ENCODE data around the gene DHRS3. TPM values are rescaled to one million over a fixed set of nuclear protein-coding genes. Genes with fewer than 3 reads are reported as not detected.

The DHRS3 gene
- total and polyA plus RNA-seq, 2 of the 13 experiments (the other 11 are each of a cell fraction or from before 2014, with no cell fraction given) = 48.5 to 90.5 TPM

DNA sequence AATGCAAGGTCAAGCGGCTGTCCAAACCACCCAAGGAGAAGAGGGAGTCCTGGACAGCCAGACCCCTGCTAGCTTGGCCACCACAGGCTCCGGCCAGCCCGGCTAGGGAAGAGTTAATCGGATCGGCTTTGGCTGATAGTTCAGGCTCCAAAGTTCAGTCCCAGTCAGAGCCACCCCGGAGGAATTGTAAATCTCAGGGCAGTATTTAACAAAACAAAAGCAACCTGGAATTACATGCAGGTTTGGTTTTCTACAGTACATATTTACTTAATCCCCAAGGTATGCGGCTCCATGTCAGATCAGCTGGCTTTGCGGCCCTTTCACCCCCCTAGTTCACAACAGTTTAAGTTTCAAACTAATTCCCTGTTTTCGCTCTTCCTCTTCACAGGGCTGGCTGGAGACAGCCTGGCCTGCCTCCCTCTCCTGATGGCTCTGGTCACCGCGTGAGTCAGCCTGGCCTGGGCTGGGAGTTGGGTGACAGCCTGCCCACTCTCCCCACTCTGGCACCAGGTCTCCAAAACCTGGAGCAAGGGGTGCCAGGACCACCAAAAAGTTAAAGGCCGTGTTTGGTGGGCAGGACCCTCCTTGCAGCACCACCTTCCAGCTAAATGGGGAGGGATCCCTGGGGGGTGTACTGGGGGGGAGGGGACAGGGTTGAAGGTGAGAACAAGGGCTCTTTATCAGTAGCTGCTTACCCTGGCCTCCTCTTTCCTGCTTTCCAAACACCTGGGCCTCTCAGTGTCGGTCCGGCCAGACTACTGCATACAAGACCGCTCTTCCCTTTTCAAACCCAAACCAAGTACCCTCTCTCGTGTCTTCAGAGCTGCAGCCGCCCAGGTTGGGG, 1.9 kb downstream of the DHRS3 start (continued):
- TF ChIP-seq, protein P1, sequence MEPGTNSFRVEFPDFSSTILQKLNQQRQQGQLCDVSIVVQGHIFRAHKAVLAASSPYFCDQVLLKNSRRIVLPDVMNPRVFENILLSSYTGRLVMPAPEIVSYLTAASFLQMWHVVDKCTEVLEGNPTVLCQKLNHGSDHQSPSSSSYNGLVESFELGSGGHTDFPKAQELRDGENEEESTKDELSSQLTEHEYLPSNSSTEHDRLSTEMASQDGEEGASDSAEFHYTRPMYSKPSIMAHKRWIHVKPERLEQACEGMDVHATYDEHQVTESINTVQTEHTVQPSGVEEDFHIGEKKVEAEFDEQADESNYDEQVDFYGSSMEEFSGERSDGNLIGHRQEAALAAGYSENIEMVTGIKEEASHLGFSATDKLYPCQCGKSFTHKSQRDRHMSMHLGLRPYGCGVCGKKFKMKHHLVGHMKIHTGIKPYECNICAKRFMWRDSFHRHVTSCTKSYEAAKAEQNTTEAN (CRISPR knock-in tag; conservative IDR thresholded peaks at IDR 0.05) = peak; percentile 93
- TF ChIP-seq GATAD1 (CRISPR knock-in tag; IDR thresholded peaks at IDR 0.05) = peak; percentile 51; the same call in 1 of the 2 replicates
- TF ChIP-seq ZNF572 (CRISPR knock-in tag; IDR thresholded peaks at IDR 0.05) = peak; percentile 63; the same call in 1 of the 2 replicates
- TF ChIP-seq, protein P2, sequence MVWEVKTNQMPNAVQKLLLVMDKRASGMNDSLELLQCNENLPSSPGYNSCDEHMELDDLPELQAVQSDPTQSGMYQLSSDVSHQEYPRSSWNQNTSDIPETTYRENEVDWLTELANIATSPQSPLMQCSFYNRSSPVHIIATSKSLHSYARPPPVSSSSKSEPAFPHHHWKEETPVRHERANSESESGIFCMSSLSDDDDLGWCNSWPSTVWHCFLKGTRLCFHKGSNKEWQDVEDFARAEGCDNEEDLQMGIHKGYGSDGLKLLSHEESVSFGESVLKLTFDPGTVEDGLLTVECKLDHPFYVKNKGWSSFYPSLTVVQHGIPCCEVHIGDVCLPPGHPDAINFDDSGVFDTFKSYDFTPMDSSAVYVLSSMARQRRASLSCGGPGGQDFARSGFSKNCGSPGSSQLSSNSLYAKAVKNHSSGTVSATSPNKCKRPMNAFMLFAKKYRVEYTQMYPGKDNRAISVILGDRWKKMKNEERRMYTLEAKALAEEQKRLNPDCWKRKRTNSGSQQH (CRISPR knock-in tag; IDR thresholded peaks at IDR 0.05; ENCODE audit: low read depth) = no peak
- no peak; the same call in none of the 2 replicates for TF ChIP-seq TARDBP (CRISPR knock-in tag; IDR thresholded peaks at IDR 0.05)
- TF ChIP-seq, protein P3, sequence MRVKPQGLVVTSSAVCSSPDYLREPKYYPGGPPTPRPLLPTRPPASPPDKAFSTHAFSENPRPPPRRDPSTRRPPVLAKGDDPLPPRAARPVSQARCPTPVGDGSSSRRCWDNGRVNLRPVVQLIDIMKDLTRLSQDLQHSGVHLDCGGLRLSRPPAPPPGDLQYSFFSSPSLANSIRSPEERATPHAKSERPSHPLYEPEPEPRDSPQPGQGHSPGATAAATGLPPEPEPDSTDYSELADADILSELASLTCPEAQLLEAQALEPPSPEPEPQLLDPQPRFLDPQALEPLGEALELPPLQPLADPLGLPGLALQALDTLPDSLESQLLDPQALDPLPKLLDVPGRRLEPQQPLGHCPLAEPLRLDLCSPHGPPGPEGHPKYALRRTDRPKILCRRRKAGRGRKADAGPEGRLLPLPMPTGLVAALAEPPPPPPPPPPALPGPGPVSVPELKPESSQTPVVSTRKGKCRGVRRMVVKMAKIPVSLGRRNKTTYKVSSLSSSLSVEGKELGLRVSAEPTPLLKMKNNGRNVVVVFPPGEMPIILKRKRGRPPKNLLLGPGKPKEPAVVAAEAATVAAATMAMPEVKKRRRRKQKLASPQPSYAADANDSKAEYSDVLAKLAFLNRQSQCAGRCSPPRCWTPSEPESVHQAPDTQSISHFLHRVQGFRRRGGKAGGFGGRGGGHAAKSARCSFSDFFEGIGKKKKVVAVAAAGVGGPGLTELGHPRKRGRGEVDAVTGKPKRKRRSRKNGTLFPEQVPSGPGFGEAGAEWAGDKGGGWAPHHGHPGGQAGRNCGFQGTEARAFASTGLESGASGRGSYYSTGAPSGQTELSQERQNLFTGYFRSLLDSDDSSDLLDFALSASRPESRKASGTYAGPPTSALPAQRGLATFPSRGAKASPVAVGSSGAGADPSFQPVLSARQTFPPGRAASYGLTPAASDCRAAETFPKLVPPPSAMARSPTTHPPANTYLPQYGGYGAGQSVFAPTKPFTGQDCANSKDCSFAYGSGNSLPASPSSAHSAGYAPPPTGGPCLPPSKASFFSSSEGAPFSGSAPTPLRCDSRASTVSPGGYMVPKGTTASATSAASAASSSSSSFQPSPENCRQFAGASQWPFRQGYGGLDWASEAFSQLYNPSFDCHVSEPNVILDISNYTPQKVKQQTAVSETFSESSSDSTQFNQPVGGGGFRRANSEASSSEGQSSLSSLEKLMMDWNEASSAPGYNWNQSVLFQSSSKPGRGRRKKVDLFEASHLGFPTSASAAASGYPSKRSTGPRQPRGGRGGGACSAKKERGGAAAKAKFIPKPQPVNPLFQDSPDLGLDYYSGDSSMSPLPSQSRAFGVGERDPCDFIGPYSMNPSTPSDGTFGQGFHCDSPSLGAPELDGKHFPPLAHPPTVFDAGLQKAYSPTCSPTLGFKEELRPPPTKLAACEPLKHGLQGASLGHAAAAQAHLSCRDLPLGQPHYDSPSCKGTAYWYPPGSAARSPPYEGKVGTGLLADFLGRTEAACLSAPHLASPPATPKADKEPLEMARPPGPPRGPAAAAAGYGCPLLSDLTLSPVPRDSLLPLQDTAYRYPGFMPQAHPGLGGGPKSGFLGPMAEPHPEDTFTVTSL (CRISPR knock-in tag; IDR thresholded peaks at IDR 0.05; ENCODE audit: borderline replicate concordance) = peak; percentile 91; the same call in 1 of the 2 replicates
- TF ChIP-seq MTF1 (CRISPR knock-in tag; IDR thresholded peaks at IDR 0.05) = no peak
- TF ChIP-seq REXO4 (CRISPR knock-in tag; IDR thresholded peaks at IDR 0.05; ENCODE audit: borderline replicate concordance) = no peak
- no peak for TF ChIP-seq ZNF737 (CRISPR knock-in tag; IDR thresholded peaks at IDR 0.05; ENCODE audit: borderline replicate concordance)
- TF ChIP-seq, protein P4, sequence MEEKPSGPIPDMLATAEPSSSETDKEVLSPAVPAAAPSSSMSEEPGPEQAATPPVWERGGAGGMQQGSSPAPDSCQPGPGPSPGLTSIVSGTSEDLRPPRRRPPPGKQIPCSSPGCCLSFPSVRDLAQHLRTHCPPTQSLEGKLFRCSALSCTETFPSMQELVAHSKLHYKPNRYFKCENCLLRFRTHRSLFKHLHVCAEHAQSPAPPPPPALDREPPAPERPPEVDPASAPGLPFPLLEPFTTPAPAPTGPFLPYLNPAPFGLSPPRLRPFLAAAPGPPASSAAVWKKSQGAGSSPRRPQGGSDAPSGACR (CRISPR knock-in tag; IDR thresholded peaks at IDR 0.05) = no peak
- no peak for TF ChIP-seq ZNF543 (CRISPR knock-in tag; IDR thresholded peaks at IDR 0.05)
- no peak for TF ChIP-seq PHB2 (IDR thresholded peaks at IDR 0.05; ENCODE audit: partially characterized antibody)
- TF ChIP-seq NR2F2 (IDR thresholded peaks at IDR 0.05; ENCODE audit: borderline replicate concordance, low read depth) = peak; percentile 90
- TF ChIP-seq, protein P5, sequence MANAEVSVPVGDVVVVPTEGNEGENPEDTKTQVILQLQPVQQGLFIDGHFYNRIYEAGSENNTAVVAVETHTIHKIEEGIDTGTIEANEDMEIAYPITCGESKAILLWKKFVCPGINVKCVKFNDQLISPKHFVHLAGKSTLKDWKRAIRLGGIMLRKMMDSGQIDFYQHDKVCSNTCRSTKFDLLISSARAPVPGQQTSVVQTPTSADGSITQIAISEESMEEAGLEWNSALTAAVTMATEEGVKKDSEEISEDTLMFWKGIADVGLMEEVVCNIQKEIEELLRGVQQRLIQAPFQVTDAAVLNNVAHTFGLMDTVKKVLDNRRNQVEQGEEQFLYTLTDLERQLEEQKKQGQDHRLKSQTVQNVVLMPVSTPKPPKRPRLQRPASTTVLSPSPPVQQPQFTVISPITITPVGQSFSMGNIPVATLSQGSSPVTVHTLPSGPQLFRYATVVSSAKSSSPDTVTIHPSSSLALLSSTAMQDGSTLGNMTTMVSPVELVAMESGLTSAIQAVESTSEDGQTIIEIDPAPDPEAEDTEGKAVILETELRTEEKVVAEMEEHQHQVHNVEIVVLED (CRISPR knock-in tag; IDR thresholded peaks at IDR 0.05; ENCODE audit: borderline replicate concordance) = peak; percentile 32; the same call in 1 of the 2 replicates
